Left lung (tissue), 14 donors: ENCODE measurements around the gene DDX3X. TPM values are rescaled to one million over a fixed set of nuclear protein-coding genes. Genes with fewer than 3 reads are reported as not detected.
"Not testable (repeated sequence)": the region's sequence is repeated elsewhere in the genome, so short reads cannot be mapped to it uniquely, and the experiment has no call there.

ENCODE experiments used
- ATAC-seq: fragments of 200-7000 bp; cut with Tn5 transposase; one replicate; pipeline ENCODE4 v1.9.1; 2020; ENCODE audit warnings: moderate library complexity
- DNase-seq, 4 donors: peaks; one replicate each; pipeline ENCODE4 v3.0.0-alpha.2; 2013 to 2020
- H3K27ac ChIP-seq, 2 donors: fragments of 200-600 bp; sonication (generic) in 1 of 2; one replicate each; pipeline versions ENCODE4 v1.5.0 to v1.8.0; 2020 to 2021
- H3K27me3 ChIP-seq, 2 donors: fragments of 200-600 bp; sonication (generic) in 1 of 2; one replicate each; pipeline versions ENCODE4 v1.5.0 to v1.8.0; 2020 to 2021
- H3K36me3 ChIP-seq, 2 donors: fragments of 200-600 bp; sonication (generic) in 1 of 2; one replicate each; pipeline versions ENCODE4 v1.5.0 to v1.8.0; 2020 to 2021
- H3K4me1 ChIP-seq, 2 donors: fragments of 200-600 bp; one replicate each; pipeline ENCODE4 v1.8.0; 2021
- H3K4me3 ChIP-seq, 2 donors: fragments of 200-600 bp; sonication (generic) in 1 of 2; one replicate each; pipeline versions ENCODE4 v1.5.0 to v1.8.0; 2020 to 2021; ENCODE audit warnings: mild to moderate bottlenecking in 1 of 2
- H3K9me3 ChIP-seq, 2 donors: fragments of 200-600 bp; sonication (generic) in 1 of 2; one replicate each; pipeline versions ENCODE4 v1.5.0 to v1.8.0; 2020 to 2021
- intact Hi-C, 2 donors: fragments of 100-400 bp; cut with DNase I; formaldehyde crosslinking; loops; one replicate each; pipeline versions ENCODE4 v1.11.2 to v1.14.2; 2022
- long read RNA-seq, 12 donors: library from polyadenylated mRNA in 2 of 12; unstranded in 2 of 12; transcript quantifications; one replicate each; pipeline ENCODE4 v2.0.0 and lab custom pipeline, GENCODE V29; 2019 to 2026
- polyA plus RNA-seq, 6 donors: library from polyadenylated mRNA; unstranded; fragments of 120-200 nt; gene quantifications; one replicate each; pipeline ENCODE4 v1.2.1, GENCODE V29; 2013; ENCODE audit not compliant: insufficient read length in 6 of 6
- total RNA-seq, 2 donors: library from RNA; stranded (reverse); fragmentation: NEBNext Ultra II Directional; extraction: Animal tissue kit (Norgen Biotek cat#: 25700); gene quantifications; one replicate each; pipeline ENCODE4 v1.2.1, GENCODE V29; 2021
- TF ChIP-seq, protein P1 (sequence below), 2 donors: fragments of 200-600 bp; sonication (generic) in 1 of 2; IDR thresholded peaks; one replicate each; pipeline versions ENCODE4 v1.5.0 to v1.8.0; 2021; ENCODE audit warnings: antibody characterized with exemption in 2 of 2
- donor health status: DM: no; HTN: yes; CAD: no.
- donor health status: DM: no; HTN: no; CAD: no.

DDX3X gene
- total RNA-seq: 100 to 1,000 TPM; 252 to 268 TPM
- polyA plus RNA-seq: 100 to 1,000 TPM; 239 to 360 (median 311) TPM
- long read RNA-seq, donor 1, full-length matches to known transcripts: 34 of 39 reads
- long read RNA-seq, donor 1, partial matches to known transcripts: 5 of 39 reads
- long read RNA-seq, donor 1, other reads (novel, unspliced or antisense): 0 of 39 reads
- long read RNA-seq, donor 2, full-length matches to known transcripts: 44 of 62 reads
- long read RNA-seq, donor 2, partial matches to known transcripts: 18 of 62 reads
- long read RNA-seq, donor 2, other reads (novel, unspliced or antisense): 0 of 62 reads
- long read RNA-seq, donor 3, full-length matches to known transcripts: 6 of 15 reads
- long read RNA-seq, donor 3, partial matches to known transcripts: 9 of 15 reads
- long read RNA-seq, donor 3, other reads (novel, unspliced or antisense): 0 of 15 reads
- long read RNA-seq, donor 4, full-length matches to known transcripts: 6 of 23 reads
- long read RNA-seq, donor 4, partial matches to known transcripts: 11 of 23 reads
- long read RNA-seq, donor 4, other reads (novel, unspliced or antisense): 6 of 23 reads
- long read RNA-seq, donor 5, full-length matches to known transcripts: 35 of 262 reads
- long read RNA-seq, donor 5, partial matches to known transcripts: 227 of 262 reads
- long read RNA-seq, donor 5, other reads (novel, unspliced or antisense): 0 of 262 reads
- long read RNA-seq, donor 6, full-length matches to known transcripts: 18 of 23 reads
- long read RNA-seq, donor 6, partial matches to known transcripts: 5 of 23 reads
- long read RNA-seq, donor 6, other reads (novel, unspliced or antisense): 0 of 23 reads
- long read RNA-seq, donor 7, full-length matches to known transcripts: 8 of 176 reads
- long read RNA-seq, donor 7, partial matches to known transcripts: 168 of 176 reads
- long read RNA-seq, donor 7, other reads (novel, unspliced or antisense): 0 of 176 reads
- long read RNA-seq, donor 8, full-length matches to known transcripts: 31 of 31 reads
- long read RNA-seq, donor 8, partial matches to known transcripts: 0 of 31 reads
- long read RNA-seq, donor 8, other reads (novel, unspliced or antisense): 0 of 31 reads
- long read RNA-seq, donor 9: 0 reads
- long read RNA-seq, donor 10, full-length matches to known transcripts: 4 of 8 reads
- long read RNA-seq, donor 10, partial matches to known transcripts: 3 of 8 reads
- long read RNA-seq, donor 10, other reads (novel, unspliced or antisense): 1 of 8 reads
- long read RNA-seq, donor 11, full-length matches to known transcripts: 12 of 25 reads
- long read RNA-seq, donor 11, partial matches to known transcripts: 13 of 25 reads
- long read RNA-seq, donor 11, other reads (novel, unspliced or antisense): 0 of 25 reads
- long read RNA-seq, donor 12, full-length matches to known transcripts: 15 of 39 reads
- long read RNA-seq, donor 12, partial matches to known transcripts: 24 of 39 reads
- long read RNA-seq, donor 12, other reads (novel, unspliced or antisense): 0 of 39 reads

DNA sequence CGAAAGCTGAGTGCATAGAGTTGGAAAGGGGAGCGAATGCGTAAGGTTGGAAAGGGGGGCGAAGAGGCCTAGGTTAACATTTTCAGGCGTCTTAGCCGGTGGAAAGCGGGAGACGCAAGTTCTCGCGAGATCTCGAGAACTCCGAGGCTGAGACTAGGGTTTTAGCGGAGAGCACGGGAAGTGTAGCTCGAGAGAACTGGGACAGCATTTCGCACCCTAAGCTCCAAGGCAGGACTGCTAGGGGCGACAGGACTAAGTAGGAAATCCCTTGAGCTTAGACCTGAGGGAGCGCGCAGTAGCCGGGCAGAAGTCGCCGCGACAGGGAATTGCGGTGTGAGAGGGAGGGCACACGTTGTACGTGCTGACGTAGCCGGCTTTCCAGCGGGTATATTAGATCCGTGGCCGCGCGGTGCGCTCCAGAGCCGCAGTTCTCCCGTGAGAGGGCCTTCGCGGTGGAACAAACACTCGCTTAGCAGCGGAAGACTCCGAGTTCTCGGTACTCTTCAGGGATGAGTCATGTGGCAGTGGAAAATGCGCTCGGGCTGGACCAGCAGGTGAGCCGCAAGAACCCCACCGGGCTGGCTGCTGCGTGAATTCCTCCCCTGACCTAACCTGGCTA lies at the start of gene DDX3X:
TSS of gene DDX3X (plus strand) at position 419 of the 619 bp plus-strand sequence. CDS start at position 510, 91 bp downstream.
- H3K27ac ChIP-seq: peak within 1 kb of the TSS; percentile 99 to 100
- no peaks in the 10 kb centered on the region for H3K27me3 ChIP-seq
- intact Hi-C loops: no loop called here
- peaks cover 0 to 4% of the 10 kb centered on the region in 2 donors for H3K36me3 ChIP-seq
- ATAC-seq: peak; percentile 82
- H3K4me1 ChIP-seq: peaks cover 26 to 33% of the 10 kb centered on the region in 2 donors
- TF ChIP-seq, protein P1, sequence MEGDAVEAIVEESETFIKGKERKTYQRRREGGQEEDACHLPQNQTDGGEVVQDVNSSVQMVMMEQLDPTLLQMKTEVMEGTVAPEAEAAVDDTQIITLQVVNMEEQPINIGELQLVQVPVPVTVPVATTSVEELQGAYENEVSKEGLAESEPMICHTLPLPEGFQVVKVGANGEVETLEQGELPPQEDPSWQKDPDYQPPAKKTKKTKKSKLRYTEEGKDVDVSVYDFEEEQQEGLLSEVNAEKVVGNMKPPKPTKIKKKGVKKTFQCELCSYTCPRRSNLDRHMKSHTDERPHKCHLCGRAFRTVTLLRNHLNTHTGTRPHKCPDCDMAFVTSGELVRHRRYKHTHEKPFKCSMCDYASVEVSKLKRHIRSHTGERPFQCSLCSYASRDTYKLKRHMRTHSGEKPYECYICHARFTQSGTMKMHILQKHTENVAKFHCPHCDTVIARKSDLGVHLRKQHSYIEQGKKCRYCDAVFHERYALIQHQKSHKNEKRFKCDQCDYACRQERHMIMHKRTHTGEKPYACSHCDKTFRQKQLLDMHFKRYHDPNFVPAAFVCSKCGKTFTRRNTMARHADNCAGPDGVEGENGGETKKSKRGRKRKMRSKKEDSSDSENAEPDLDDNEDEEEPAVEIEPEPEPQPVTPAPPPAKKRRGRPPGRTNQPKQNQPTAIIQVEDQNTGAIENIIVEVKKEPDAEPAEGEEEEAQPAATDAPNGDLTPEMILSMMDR (IDR thresholded peaks at IDR 0.05): peak in 1 of 2 donors; percentile 27
- H3K9me3 ChIP-seq: no peaks in the 10 kb centered on the region
- H3K4me3 ChIP-seq: peak within 1 kb of the TSS; percentile 67 to 96
- DNase-seq: peak; percentile 88 to 99 (median 91)

DNA sequence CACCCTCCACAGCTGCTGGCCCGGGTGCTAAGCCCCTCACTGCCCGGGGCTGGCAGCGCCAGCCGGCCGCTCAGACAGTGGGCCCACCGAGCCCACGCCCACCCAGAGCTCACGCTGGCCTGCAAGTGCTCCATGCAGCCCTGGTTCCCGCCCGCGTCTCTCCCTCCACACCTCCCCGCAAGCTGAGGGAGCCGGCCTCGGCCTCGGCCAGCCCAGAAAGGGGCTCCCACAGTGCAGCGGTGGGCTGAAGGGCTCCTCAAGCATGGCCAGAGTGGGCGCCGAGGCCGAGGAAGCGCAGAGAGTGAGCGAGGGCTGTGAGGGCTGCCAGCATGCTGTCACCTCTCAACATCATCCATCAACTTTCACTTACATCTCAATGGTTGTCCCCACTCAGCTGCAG lies 48.0 kb upstream of the DDX3X start:
- H3K4me3 ChIP-seq, H3K27me3 ChIP-seq, intact Hi-C loops, ATAC-seq, H3K4me1 ChIP-seq, H3K9me3 ChIP-seq, DNase-seq, H3K27ac ChIP-seq, H3K36me3 ChIP-seq: not testable (repeated sequence)

DNA sequence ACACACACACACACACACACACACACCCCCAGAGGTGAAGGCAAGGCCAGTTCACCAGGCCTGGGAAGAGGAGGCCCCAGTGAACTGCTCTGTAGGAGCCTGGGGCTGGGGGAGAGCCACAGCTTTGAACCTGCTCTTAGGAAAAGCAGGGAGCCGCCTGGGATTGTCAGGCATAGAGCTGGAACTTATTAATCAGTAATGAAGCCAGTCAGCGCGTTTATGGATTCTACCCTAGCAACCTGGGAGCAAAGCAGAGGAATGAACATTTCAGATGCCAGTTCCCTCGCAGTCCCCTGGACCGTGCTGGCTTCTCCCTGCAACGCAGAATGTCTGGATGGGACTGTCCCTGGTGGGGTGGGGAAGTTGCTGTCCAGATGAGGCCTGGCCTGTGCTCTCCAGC lies 45.3 kb upstream of the DDX3X start:
- intact Hi-C loops: no loop called here

DNA sequence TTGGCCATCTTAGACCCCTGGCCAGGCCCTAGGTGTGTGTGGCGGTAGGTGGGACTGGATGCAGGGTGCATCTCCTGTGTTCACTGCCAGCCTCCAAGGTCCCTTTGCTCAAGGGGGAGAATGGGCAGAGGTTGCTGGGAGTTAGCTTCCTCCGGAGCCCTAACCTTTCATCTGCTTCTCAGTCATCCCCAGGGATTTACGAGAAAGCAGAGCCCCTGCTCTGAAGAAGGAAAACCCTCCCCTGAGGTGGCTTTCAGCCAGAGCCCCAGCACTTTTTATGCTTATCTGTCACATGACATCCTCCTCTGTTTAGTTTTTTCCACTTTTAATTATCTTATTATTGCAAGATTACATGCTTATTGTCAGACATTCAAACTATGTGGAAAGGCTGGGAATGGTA lies 44.9 kb upstream of the DDX3X start:
- Histone ChIP-seq H3K4me1 (no peaks in the 10 kb centered on the region), H3K9me3 (no peaks in the 10 kb centered on the region), H3K4me3 (no peak overlapping the region), H3K36me3 (no peaks in the 10 kb centered on the region), H3K27me3 (no peaks in the 10 kb centered on the region), H3K27ac (no peak overlapping the region)
- DNase-seq (no peak), ATAC-seq (no peak)
- TF ChIP-seq, protein P1 (IDR thresholded peaks at IDR 0.05): no peak
- intact Hi-C loops: no loop called here

More for the DNA sequence above, 45.3 kb upstream of the DDX3X start:
- no peak for ATAC-seq
- no peaks in the 10 kb centered on the region for H3K4me1 ChIP-seq
- no peak overlapping the region for H3K27ac ChIP-seq
- DNase-seq: no peak
- H3K9me3 ChIP-seq: no peaks in the 10 kb centered on the region
- no peaks in the 10 kb centered on the region for H3K27me3 ChIP-seq
- H3K36me3 ChIP-seq: no peaks in the 10 kb centered on the region
- no peak overlapping the region for H3K4me3 ChIP-seq
- TF ChIP-seq, protein P1 (IDR thresholded peaks at IDR 0.05): no peak
